CD8-positive, alpha-beta memory T cell (primary cell): ENCODE measurements around the gene SUPT3H. TPM values are rescaled to one million over a fixed set of nuclear protein-coding genes. Genes with fewer than 3 reads are reported as not detected.

Experiments
- CTCF ChIA-PET: fragments of 350-600 bp; sonication (Branson Sonifier 250); formaldehyde crosslinking; loops from one replicate; lab custom pipeline; 2021; ENCODE audit warnings: antibody characterized with exemption; lab: Charles Lee
- POLR2A ChIA-PET: fragments of 350-600 bp; sonication (Branson Sonifier 250); formaldehyde crosslinking; loops from one replicate; lab custom pipeline; 2021; ENCODE audit warnings: antibody characterized with exemption; lab: Charles Lee
- DNase-seq, 5 donors: peaks; one replicate each; pipeline versions ENCODE4 v3.0.0 to v3.0.0-alpha.2; 2020 to 2022; ENCODE audit warnings: mixed read lengths in 1 of 5
- H3K27ac ChIP-seq: one replicate; pipeline ENCODE4 v1.7.0; 2013; ENCODE audit warnings: low read depth, mild to moderate bottlenecking, low read length, moderate library complexity
- H3K27me3 ChIP-seq: 2 replicates; pipeline ENCODE4 v1.7.0; 2013; ENCODE audit warnings: low read length, mild to moderate bottlenecking; ENCODE audit not compliant: insufficient read depth, poor library complexity, severe bottlenecking
- H3K36me3 ChIP-seq: 2 replicates; pipeline ENCODE4 v1.7.0; 2013; ENCODE audit warnings: mild to moderate bottlenecking, low read length, moderate library complexity; ENCODE audit not compliant: insufficient read depth
- H3K4me1 ChIP-seq: 2 replicates; pipeline ENCODE4 v1.7.0; 2013; ENCODE audit warnings: mild to moderate bottlenecking, low read length, moderate library complexity; ENCODE audit not compliant: insufficient read depth
- H3K4me3 ChIP-seq: 2 replicates; pipeline ENCODE4 v1.7.0; 2013; ENCODE audit warnings: mild to moderate bottlenecking, low read length
- H3K9me3 ChIP-seq: 2 replicates; pipeline ENCODE4 v1.7.0; 2013; ENCODE audit warnings: mild to moderate bottlenecking, low read length
- H3K27ac Mint-ChIP-seq, 8 donors: one replicate each; pipeline ENCODE4 v1.8.0; 2020 to 2021; ENCODE audit warnings: mixed read lengths in 8 of 8, mild to moderate bottlenecking in 6 of 8, inconsistent platforms in 3 of 8, moderate library complexity in 3 of 8
- H3K27me3 Mint-ChIP-seq, 2 donors: one replicate each; pipeline ENCODE4 v1.8.0; 2020 to 2021; ENCODE audit warnings: mixed read lengths in 2 of 2, mild to moderate bottlenecking in 1 of 2, moderate library complexity in 1 of 2
- H3K36me3 Mint-ChIP-seq, 3 donors: one replicate each; pipeline ENCODE4 v1.8.0; 2020 to 2021; ENCODE audit warnings: mixed read lengths in 3 of 3, inconsistent platforms in 1 of 3, mild to moderate bottlenecking in 1 of 3
- H3K4me1 Mint-ChIP-seq, 3 donors: one replicate each; pipeline ENCODE4 v1.8.0; 2020 to 2021; ENCODE audit warnings: mixed read lengths in 3 of 3, inconsistent platforms in 1 of 3, mild to moderate bottlenecking in 1 of 3
- H3K4me3 Mint-ChIP-seq, 7 donors: one replicate each; pipeline ENCODE4 v1.8.0; 2020 to 2021; ENCODE audit warnings: mixed read lengths in 7 of 7, mild to moderate bottlenecking in 6 of 7, moderate library complexity in 4 of 7, inconsistent platforms in 2 of 7
- H3K9me3 Mint-ChIP-seq, 5 donors: one replicate each; pipeline ENCODE4 v1.8.0; 2020 to 2022; ENCODE audit warnings: mixed read lengths in 5 of 5, mild to moderate bottlenecking in 3 of 5, moderate library complexity in 2 of 5, inconsistent platforms in 1 of 5
- polyA plus RNA-seq: library from polyadenylated mRNA; unstranded; fragments of 300-500 nt; fragmentation: Illumina TruSeq; gene quantifications from one replicate; pipeline ENCODE4 v1.2.3, GENCODE V29; 2021
- total RNA-seq, 2 experiments: library from RNA; stranded (reverse); gene quantifications; one replicate each; pipeline ENCODE4 v1.2.3, GENCODE V29; 2021

The SUPT3H gene
- total and polyA plus RNA-seq, 3 experiments from 2014 or later = 13.7 to 17.1 (median 14.6) TPM

DNA sequence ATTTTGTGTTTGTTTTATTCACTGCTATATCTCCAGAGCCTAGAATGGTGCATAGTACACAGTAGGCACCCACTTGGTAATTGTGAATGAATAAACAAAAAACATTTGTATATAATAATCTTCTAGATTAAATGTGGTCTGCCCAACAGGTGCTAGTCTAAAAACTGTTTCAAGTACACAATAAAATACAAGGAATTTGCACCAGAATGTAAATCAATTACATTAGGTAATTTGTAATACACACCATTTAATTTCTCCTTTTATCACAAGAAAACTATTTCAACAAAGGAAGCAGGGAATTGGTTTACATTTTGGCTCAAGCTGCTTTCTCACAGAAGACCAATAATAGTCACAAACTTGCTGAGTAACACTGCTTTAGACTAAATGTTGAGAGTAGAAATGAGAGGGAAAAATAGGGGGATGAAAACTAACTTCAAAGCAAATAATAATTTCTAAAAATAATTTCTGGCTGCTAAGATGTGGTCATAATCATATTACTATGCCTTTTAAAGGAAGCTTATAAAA is 27.5 kb downstream of the SUPT3H start:
- DNase-seq = no peak
- Histone ChIP-seq H3K36me3 (no peaks in the 10 kb centered on the region), H3K4me3 (no peak overlapping the region), H3K9me3 (no peaks in the 10 kb centered on the region), H3K27ac (no peak overlapping the region), H3K27me3 (no peaks in the 10 kb centered on the region), H3K4me1 (no peaks in the 10 kb centered on the region)
- Mint-ChIP-seq H3K4me1 (no peaks in the 10 kb centered on the region), H3K9me3 (no peaks in the 10 kb centered on the region), H3K27ac (no peak overlapping the region), H3K27me3 (no peaks in the 10 kb centered on the region), H3K36me3 (peaks cover 0 to 4% (median 0%) of the 10 kb centered on the region in 3 donors), H3K4me3 (no peak overlapping the region)
- CTCF ChIA-PET = no interaction called here
- POLR2A ChIA-PET = no interaction called here

DNA sequence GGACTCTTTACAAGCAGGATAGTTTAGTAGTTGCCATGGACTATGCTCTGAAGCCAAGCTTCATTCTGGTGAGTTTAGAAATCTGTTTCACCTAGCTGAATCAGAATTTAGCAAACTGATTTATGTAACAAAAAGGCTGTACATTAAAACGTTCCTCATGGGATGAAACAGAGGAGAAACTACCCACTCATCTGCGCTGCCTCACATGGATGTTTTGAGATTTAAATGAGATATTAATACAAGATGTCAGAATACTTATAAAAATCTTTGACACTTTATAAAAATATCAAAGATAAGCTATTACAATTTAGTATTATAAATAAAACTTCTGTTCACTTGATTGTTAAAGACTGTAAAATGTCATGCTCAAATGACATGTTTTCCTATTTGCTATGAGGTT is 32.8 kb downstream of the SUPT3H start:
- Histone ChIP-seq H3K4me3 (no peak overlapping the region), H3K27ac (no peak overlapping the region), H3K27me3 (no peaks in the 10 kb centered on the region), H3K9me3 (no peaks in the 10 kb centered on the region), H3K36me3 (no peaks in the 10 kb centered on the region), H3K4me1 (no peaks in the 10 kb centered on the region)
- Mint-ChIP-seq H3K4me1 (no peaks in the 10 kb centered on the region), H3K36me3 (no peaks in the 10 kb centered on the region), H3K27me3 (no peaks in the 10 kb centered on the region), H3K4me3 (no peak overlapping the region), H3K9me3 (no peaks in the 10 kb centered on the region), H3K27ac (no peak overlapping the region)
- no peak for DNase-seq
- CTCF ChIA-PET = no interaction called here
- POLR2A ChIA-PET = no interaction called here

DNA sequence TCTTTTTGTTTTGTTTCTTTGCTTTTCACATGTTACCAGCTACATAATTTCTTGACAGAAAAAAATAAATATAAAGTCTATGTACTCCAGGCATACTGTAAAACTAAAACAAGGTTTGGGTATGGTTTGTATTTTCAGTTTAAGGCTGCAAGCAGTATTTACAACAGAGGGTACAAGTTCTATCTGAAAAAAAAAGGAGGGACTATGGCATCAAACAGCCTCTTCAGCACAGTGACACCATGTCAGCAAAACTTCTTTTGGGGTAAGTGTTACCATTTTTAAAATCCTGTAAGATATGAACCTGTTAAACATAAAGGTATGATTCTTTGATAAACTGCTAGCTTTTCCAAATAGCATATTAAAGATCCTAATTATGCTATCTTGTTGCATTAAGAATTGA is 49.2 kb downstream of the SUPT3H start:
- no peak for DNase-seq
- H3K4me3 Mint-ChIP-seq = peak overlapping the region in 3 of 7 donors; percentile 1 to 57 (median 41)
- H3K4me1 ChIP-seq = peaks cover 12% of the 10 kb centered on the region
- H3K4me1 Mint-ChIP-seq = peaks cover 21 to 28% (median 26%) of the 10 kb centered on the region in 3 donors
- no peaks in the 10 kb centered on the region for H3K36me3 Mint-ChIP-seq
- CTCF ChIA-PET = no interaction called here
- no peaks in the 10 kb centered on the region for H3K9me3 Mint-ChIP-seq
- peak overlapping the region in 2 of 8 donors; percentile 11 to 59 for H3K27ac Mint-ChIP-seq
- no peaks in the 10 kb centered on the region for H3K27me3 ChIP-seq
- H3K27me3 Mint-ChIP-seq = no peaks in the 10 kb centered on the region
- POLR2A ChIA-PET = interaction anchor here (0.6 kb wide), 1 partner anchor 9 kb away, joined by 5 read pairs; no protein-coding TSS in a partner anchor
- no peak overlapping the region for H3K27ac ChIP-seq
- H3K4me3 ChIP-seq = no peak overlapping the region
- no peaks in the 10 kb centered on the region for H3K9me3 ChIP-seq
- H3K36me3 ChIP-seq = no peaks in the 10 kb centered on the region

DNA sequence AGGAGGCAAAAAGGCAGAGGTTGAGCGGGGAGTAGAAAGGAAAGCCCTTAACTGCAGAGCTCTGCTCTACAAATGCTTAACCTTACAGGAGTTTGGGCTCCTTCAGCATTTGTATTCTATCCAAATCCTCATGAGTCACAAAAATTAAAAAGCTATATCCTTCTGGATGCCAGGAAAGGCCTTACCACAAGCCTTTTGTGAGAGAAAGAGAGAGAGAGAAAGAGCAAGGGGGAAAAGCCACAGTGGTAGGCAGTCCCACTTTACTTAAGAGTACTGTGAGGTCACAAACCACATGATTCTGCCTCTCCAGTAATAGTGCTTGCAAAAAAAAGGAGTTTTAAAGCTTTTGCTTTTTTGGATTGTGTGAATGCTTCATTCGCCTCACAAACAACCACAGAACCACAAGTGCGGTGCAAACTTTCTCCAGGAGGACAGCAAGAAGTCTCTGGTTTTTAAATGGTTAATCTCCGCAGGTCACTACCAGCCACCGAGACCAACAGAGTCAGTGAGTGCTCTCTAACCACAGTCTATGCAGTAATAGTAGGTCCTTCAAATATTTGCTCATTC is 49.7 kb downstream of the SUPT3H start, which contains the start of gene RUNX2:
TSS of gene RUNX2 (plus strand) at position 375 of the 567 bp plus-strand sequence. CDS start 397 bp downstream, outside the sequence.
- Histone ChIP-seq H3K27ac (no peak within 1 kb of the TSS), H3K4me3 (peak within 1 kb of the TSS; percentile 12), H3K27me3 (no peaks in the 10 kb centered on the region), H3K4me1 (peaks cover 17% of the 10 kb centered on the region), H3K9me3 (no peaks in the 10 kb centered on the region), H3K36me3 (no peaks in the 10 kb centered on the region)
- Mint-ChIP-seq H3K27ac (peak within 1 kb of the TSS in 2 of 8 donors; percentile 11 to 87), H3K9me3 (no peaks in the 10 kb centered on the region), H3K27me3 (no peaks in the 10 kb centered on the region), H3K4me1 (peaks cover 26 to 32% (median 31%) of the 10 kb centered on the region in 3 donors), H3K36me3 (no peaks in the 10 kb centered on the region), H3K4me3 (peak within 1 kb of the TSS in 5 of 7 donors; percentile 1 to 57 (median 13))
- DNase-seq = peak in 1 of 5 donors; percentile 57
- CTCF ChIA-PET = no interaction called here
- POLR2A ChIA-PET = no interaction called here

DNA sequence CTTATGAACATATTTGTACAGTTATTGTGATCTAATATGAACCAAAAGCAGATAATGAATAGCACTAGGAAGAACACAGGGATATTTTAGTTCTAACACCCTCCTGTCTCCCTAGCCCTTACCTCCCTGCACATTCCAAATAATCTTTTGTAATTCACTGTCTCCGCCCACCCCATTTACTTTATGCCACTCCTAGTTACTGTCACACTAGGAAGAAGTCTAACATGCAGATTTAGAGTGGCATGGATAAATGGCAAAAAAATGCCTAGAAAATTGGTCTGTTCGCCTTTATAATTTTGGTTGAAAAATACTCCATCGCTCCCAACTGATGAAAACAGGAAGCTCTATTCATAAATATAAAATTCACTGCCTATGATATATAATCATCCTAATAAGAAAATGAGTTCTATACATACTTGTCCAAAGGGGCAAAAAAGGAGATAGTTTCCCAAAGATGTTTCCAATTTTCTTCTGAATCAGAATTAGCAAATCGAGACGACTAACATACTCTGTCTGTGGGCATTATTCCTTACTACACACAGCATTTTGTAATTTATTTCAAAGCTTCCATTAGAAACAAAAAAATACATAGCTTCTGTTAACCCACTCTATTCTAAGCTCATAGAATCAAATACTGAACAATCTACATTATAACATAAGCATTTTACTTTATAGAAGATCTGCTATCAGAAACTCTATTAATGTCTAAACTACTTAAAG is 50.9 kb downstream of the SUPT3H start:
- no peak overlapping the region for H3K27ac ChIP-seq
- no peaks in the 10 kb centered on the region for H3K9me3 Mint-ChIP-seq
- POLR2A ChIA-PET = interaction anchor here (0.5 kb wide), 1 partner anchor 28 kb away, joined by 4 read pairs; no protein-coding TSS in a partner anchor
- H3K9me3 ChIP-seq = no peaks in the 10 kb centered on the region
- H3K4me3 ChIP-seq = no peak overlapping the region
- no peak for DNase-seq
- no peaks in the 10 kb centered on the region for H3K36me3 Mint-ChIP-seq
- no peak overlapping the region for H3K27ac Mint-ChIP-seq
- no peaks in the 10 kb centered on the region for H3K27me3 Mint-ChIP-seq
- H3K4me1 Mint-ChIP-seq = peaks cover 27 to 38% (median 36%) of the 10 kb centered on the region in 3 donors
- no peaks in the 10 kb centered on the region for H3K36me3 ChIP-seq
- no peak overlapping the region for H3K4me3 Mint-ChIP-seq
- CTCF ChIA-PET = no interaction called here
- H3K4me1 ChIP-seq = peaks cover 21% of the 10 kb centered on the region
- no peaks in the 10 kb centered on the region for H3K27me3 ChIP-seq

DNA sequence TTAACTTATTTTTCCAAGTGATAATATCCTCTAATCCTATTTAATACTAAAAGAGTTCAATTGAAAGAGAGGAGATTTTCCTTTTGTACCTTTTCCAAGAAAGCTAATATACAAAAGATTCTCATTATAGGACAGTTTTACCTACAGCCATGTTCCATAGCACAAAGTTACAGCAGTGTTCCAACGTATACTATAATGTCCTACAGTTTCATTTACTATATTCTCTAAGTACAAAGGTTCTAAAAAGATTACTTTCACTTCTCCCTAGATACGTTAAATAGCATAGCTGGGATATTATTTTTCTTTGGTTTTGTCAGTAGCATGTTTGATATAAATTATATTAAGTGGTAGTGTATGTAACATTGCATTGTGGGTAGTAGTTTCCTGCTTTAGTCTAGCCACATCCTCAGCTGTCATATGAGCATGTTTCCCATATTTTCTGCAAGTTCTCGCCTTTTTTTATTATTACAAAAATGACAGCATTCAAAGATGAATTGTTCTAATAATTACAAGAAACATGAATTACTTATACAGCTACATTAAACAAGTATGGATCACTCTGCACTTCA is 54.0 kb downstream of the SUPT3H start:
- peak in 2 of 5 donors; percentile 1 to 57 for DNase-seq
- Mint-ChIP-seq H3K4me1 (peaks cover 30 to 43% (median 36%) of the 10 kb centered on the region in 3 donors), H3K27me3 (no peaks in the 10 kb centered on the region), H3K36me3 (no peaks in the 10 kb centered on the region), H3K27ac (no peak overlapping the region), H3K4me3 (peak overlapping the region in 5 of 7 donors; percentile 4 to 69 (median 64)), H3K9me3 (no peaks in the 10 kb centered on the region)
- peaks cover 21% of the 10 kb centered on the region for H3K4me1 ChIP-seq
- ChIA-PET CTCF (no interaction called here), POLR2A (no interaction called here)
- no peaks in the 10 kb centered on the region for H3K9me3 ChIP-seq
- H3K4me3 ChIP-seq = no peak overlapping the region
- H3K27me3 ChIP-seq = no peaks in the 10 kb centered on the region
- H3K36me3 ChIP-seq = no peaks in the 10 kb centered on the region
- no peak overlapping the region for H3K27ac ChIP-seq

DNA sequence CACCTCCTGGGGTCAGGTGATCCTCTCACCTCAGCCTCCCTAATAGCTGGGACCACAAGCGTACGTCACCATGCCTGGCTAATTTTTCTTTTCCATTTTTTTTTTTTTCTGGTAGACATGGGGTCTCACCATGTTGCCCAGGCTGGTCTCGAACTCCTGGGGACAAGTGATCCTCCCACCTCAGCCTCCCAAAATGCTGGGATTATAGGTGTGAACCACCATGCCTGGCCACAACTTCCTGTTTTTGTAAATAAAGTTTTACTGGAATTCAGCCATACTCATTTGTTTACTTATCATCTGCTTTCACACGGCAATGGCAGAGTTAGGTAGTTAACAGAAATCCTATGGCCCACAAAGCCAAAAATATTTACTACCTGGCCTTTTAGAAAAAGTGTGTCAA is 57.4 kb downstream of the SUPT3H start:
- ChIA-PET CTCF (no interaction called here), POLR2A (no interaction called here)
- no peak for DNase-seq
- Histone ChIP-seq H3K4me3 (no peak overlapping the region), H3K27me3 (no peaks in the 10 kb centered on the region), H3K9me3 (no peaks in the 10 kb centered on the region), H3K27ac (no peak overlapping the region), H3K36me3 (no peaks in the 10 kb centered on the region), H3K4me1 (peaks cover 21% of the 10 kb centered on the region)
- H3K4me1 Mint-ChIP-seq = peaks cover 17 to 29% (median 21%) of the 10 kb centered on the region in 3 donors
- H3K27ac Mint-ChIP-seq = peak overlapping the region in 1 of 8 donors; percentile 22
- H3K36me3 Mint-ChIP-seq = peaks cover 0 to 6% (median 1%) of the 10 kb centered on the region in 3 donors
- no peaks in the 10 kb centered on the region for H3K9me3 Mint-ChIP-seq
- no peaks in the 10 kb centered on the region for H3K27me3 Mint-ChIP-seq
- no peak overlapping the region for H3K4me3 Mint-ChIP-seq

DNA sequence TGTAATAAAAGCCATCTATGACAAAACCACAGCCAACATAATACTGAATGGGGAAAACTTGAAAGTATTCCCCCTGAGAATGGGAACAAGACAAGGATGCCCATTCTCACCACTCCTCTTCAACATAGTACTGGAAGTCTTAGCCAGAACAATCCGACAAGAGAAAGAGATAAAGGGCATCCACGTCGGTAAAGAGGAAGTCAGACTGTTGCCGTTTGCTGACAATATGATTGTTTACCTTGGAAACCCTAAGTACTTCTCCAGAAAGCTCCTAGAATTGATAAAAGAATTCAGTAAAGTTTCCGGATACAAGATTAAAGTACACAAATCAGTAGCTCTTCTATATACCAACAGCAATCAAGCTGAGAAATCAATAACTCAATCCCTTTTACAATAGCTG is 63.6 kb downstream of the SUPT3H start:
- peaks cover 24% of the 10 kb centered on the region for H3K4me1 ChIP-seq
- no peak for DNase-seq
- Mint-ChIP-seq H3K36me3 (peaks cover 0 to 10% (median 1%) of the 10 kb centered on the region in 3 donors), H3K9me3 (no peaks in the 10 kb centered on the region), H3K27ac (no peak overlapping the region), H3K27me3 (no peaks in the 10 kb centered on the region), H3K4me3 (no peak overlapping the region), H3K4me1 (peaks cover 34 to 37% (median 36%) of the 10 kb centered on the region in 3 donors)
- no peaks in the 10 kb centered on the region for H3K27me3 ChIP-seq
- no peaks in the 10 kb centered on the region for H3K36me3 ChIP-seq
- POLR2A ChIA-PET = interaction anchor here (0.6 kb wide), 1 partner anchor 363 kb away, joined by 3 read pairs; no protein-coding TSS in a partner anchor
- no peak overlapping the region for H3K27ac ChIP-seq
- no peak overlapping the region for H3K4me3 ChIP-seq
- CTCF ChIA-PET = no interaction called here
- no peaks in the 10 kb centered on the region for H3K9me3 ChIP-seq
